ENCODE measurements around the gene ZNF350. TPM values are rescaled to one million over a fixed set of nuclear protein-coding genes. Genes with fewer than 3 reads are reported as not detected.

The ZNF350 gene
- total RNA-seq, 3 donors from 2014 or later (not counting 1 experiment from before 2014, with no cell fraction given), result 32.3 to 46.9 (median 36.6) TPM

GRCh38 chr19:51921949-51922348 is 64.7 kb downstream of the ZNF350 start:
- Mint-ChIP-seq H3K36me3 (peaks cover 21% of the 10 kb centered on the region), H3K4me1 (peaks cover 7 to 8% of the 10 kb centered on the region in 2 donors), H3K9me3 (peaks cover 11 to 20% of the 10 kb centered on the region in 2 donors), H3K27ac (no peak overlapping the region), H3K4me3 (no peak overlapping the region), H3K27me3 (ENCODE audit: low read depth in 2 of 2) (no peaks in the 10 kb centered on the region)
- no peak overlapping the region for H3K27ac ChIP-seq (ENCODE audit: low read length)
- H3K4me3 ChIP-seq (ENCODE audit: low read length), result no peak overlapping the region
- peaks cover 5% of the 10 kb centered on the region for H3K4me1 ChIP-seq (ENCODE audit: control insufficient read depth, insufficient read depth, low read length)
- TF ChIP-seq CTCF (IDR thresholded peaks at IDR 0.05), result no peak
- no peak for ATAC-seq
- 94% methylated on average over 8 of the region's 8 CpGs for WGBS (ENCODE audit: insufficient coverage)
- H3K9me3 ChIP-seq (ENCODE audit: control insufficient read depth, insufficient read depth, low read length), result peaks cover 58% of the 10 kb centered on the region
- peak in 1 of 2 donors; percentile 10 for DNase-seq
- intact Hi-C loops (cut with micrococcal nuclease), result no loop called here
- no peaks in the 10 kb centered on the region for H3K36me3 ChIP-seq (ENCODE audit: control insufficient read depth, insufficient read depth, low read length)
- H3K27me3 ChIP-seq (ENCODE audit: control insufficient read depth, insufficient read depth, low read length), result no peaks in the 10 kb centered on the region

- Mint-ChIP-seq H3K4me1 (no peaks in the 10 kb centered on the region), H3K36me3 (peaks cover 36% of the 10 kb centered on the region), H3K27me3 (ENCODE audit: low read depth in 2 of 2) (no peaks in the 10 kb centered on the region), H3K4me3 (no peak overlapping the region), H3K9me3 (peaks cover 20 to 27% of the 10 kb centered on the region in 2 donors), H3K27ac (no peak overlapping the region)
- intact Hi-C loops (cut with micrococcal nuclease), result no loop called here
- no peak for TF ChIP-seq CTCF (IDR thresholded peaks at IDR 0.05)
- Histone ChIP-seq H3K36me3 (ENCODE audit: control insufficient read depth, insufficient read depth, low read length) (no peaks in the 10 kb centered on the region), H3K27me3 (ENCODE audit: control insufficient read depth, insufficient read depth, low read length) (no peaks in the 10 kb centered on the region), H3K27ac (ENCODE audit: low read length) (no peak overlapping the region), H3K4me3 (ENCODE audit: low read length) (no peak overlapping the region), H3K9me3 (ENCODE audit: control insufficient read depth, insufficient read depth, low read length) (peaks cover 71% of the 10 kb centered on the region), H3K4me1 (ENCODE audit: control insufficient read depth, insufficient read depth, low read length) (no peaks in the 10 kb centered on the region)
- 93% methylated on average over 3 of the region's 3 CpGs for WGBS (ENCODE audit: insufficient coverage)
- ATAC-seq (no peak), DNase-seq (no peak)
Observed at GRCh38 chr19:51919606-51920005, 67.0 kb downstream of the ZNF350 start.

GRCh38 chr19:51916167-51916566 is 70.5 kb downstream of the ZNF350 start:
- H3K36me3 Mint-ChIP-seq, result peaks cover 50% of the 10 kb centered on the region
- TF ChIP-seq CTCF (IDR thresholded peaks at IDR 0.05), result no peak
- intact Hi-C loops (cut with micrococcal nuclease), result no loop called here
- H3K4me1 ChIP-seq (ENCODE audit: control insufficient read depth, insufficient read depth, low read length), result no peaks in the 10 kb centered on the region
- H3K27me3 Mint-ChIP-seq (ENCODE audit: low read depth in 2 of 2), result peaks cover 0 to 2% of the 10 kb centered on the region in 2 donors
- H3K4me3 ChIP-seq (ENCODE audit: low read length), result no peak overlapping the region
- H3K27ac Mint-ChIP-seq, result no peak overlapping the region
- no peaks in the 10 kb centered on the region for H3K27me3 ChIP-seq (ENCODE audit: control insufficient read depth, insufficient read depth, low read length)
- peaks cover 22 to 26% of the 10 kb centered on the region in 2 donors for H3K9me3 Mint-ChIP-seq
- no peak overlapping the region for H3K4me3 Mint-ChIP-seq
- H3K36me3 ChIP-seq (ENCODE audit: control insufficient read depth, insufficient read depth, low read length), result no peaks in the 10 kb centered on the region
- WGBS (ENCODE audit: insufficient coverage), result 100% methylated on average over 1 of the region's 1 CpG
- DNase-seq, result no peak
- H3K9me3 ChIP-seq (ENCODE audit: control insufficient read depth, insufficient read depth, low read length), result peaks cover 54% of the 10 kb centered on the region
- no peak overlapping the region for H3K27ac ChIP-seq (ENCODE audit: low read length)
- ATAC-seq, result no peak
- no peaks in the 10 kb centered on the region for H3K4me1 Mint-ChIP-seq

GRCh38 chr19:51915324-51915867 is 71.2 kb downstream of the ZNF350 start:
- Histone ChIP-seq H3K27ac (ENCODE audit: low read length) (no peak overlapping the region), H3K4me1 (ENCODE audit: control insufficient read depth, insufficient read depth, low read length) (no peaks in the 10 kb centered on the region), H3K9me3 (ENCODE audit: control insufficient read depth, insufficient read depth, low read length) (peaks cover 47% of the 10 kb centered on the region), H3K27me3 (ENCODE audit: control insufficient read depth, insufficient read depth, low read length) (no peaks in the 10 kb centered on the region), H3K4me3 (ENCODE audit: low read length) (no peak overlapping the region), H3K36me3 (ENCODE audit: control insufficient read depth, insufficient read depth, low read length) (no peaks in the 10 kb centered on the region)
- no peak for ATAC-seq
- intact Hi-C loops (cut with micrococcal nuclease), result no loop called here
- no peak for TF ChIP-seq CTCF (IDR thresholded peaks at IDR 0.05)
- WGBS (ENCODE audit: insufficient coverage), result 77% methylated on average over 3 of the region's 5 CpGs
- Mint-ChIP-seq H3K4me3 (no peak overlapping the region), H3K27ac (no peak overlapping the region), H3K27me3 (ENCODE audit: low read depth in 2 of 2) (peaks cover 1 to 2% of the 10 kb centered on the region in 2 donors), H3K4me1 (no peaks in the 10 kb centered on the region), H3K9me3 (peaks cover 20 to 26% of the 10 kb centered on the region in 2 donors), H3K36me3 (peaks cover 42% of the 10 kb centered on the region)
- no peak for DNase-seq
